Measurements from ENCODE around the gene SPTBN2. TPM values are rescaled to one million over a fixed set of nuclear protein-coding genes. Genes with fewer than 3 reads are reported as not detected.
A peak's percentile ranks its signal among the peaks of the same experiment; 100 is the strongest.

Gene SPTBN2
- total and polyA plus RNA-seq, 3 donors from 2014 or later = 116 to 239 (median 159) TPM

DNA sequence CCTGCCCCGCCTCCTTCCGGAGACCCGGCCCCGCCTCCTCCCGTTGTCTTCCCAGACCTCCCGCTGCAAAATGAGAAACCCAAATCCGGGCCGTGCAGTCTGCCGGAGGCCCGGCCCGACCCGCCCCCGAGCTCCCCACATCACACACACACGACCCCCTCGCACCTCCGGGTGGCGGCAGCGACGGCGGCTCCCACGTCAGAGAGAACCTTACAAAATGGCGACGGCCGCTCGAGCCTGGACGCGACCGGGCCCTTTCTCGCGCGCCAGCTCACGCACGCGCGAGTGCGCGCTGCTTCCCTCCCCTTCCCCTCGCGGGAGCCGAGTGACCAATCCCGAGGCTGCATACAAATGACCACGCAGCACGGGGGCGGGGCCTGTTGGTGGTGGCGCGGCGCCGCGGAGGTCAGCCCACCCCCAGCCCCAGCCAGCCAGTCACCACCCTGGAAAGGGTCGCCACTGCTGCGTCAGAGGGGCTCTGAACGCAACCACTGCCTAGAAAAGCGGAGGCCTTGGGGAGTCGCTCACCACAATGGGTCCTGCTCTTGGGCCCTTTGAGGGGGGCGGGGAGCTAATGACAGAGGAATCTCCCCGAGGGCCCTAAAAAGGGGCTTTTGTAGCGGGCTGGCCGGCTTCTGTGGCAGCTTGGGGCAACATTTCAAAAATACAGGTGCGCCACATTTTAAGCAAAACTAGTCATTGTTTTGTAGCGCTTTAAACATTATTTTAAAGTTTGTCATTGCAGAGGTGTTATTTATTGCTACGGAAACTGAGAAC, 51.2 kb downstream of the SPTBN2 start, which contains the start of gene RBM4B:
Gene RBM4B, minus strand, starts transcription at position 289 of the 777 bp plus-strand sequence. CDS start 808 bp downstream, outside the sequence.
- 0 to 1% methylated on average over 16 to 60 of the region's 61 CpGs for WGBS, 2 donors
- TF ChIP-seq, protein P1, sequence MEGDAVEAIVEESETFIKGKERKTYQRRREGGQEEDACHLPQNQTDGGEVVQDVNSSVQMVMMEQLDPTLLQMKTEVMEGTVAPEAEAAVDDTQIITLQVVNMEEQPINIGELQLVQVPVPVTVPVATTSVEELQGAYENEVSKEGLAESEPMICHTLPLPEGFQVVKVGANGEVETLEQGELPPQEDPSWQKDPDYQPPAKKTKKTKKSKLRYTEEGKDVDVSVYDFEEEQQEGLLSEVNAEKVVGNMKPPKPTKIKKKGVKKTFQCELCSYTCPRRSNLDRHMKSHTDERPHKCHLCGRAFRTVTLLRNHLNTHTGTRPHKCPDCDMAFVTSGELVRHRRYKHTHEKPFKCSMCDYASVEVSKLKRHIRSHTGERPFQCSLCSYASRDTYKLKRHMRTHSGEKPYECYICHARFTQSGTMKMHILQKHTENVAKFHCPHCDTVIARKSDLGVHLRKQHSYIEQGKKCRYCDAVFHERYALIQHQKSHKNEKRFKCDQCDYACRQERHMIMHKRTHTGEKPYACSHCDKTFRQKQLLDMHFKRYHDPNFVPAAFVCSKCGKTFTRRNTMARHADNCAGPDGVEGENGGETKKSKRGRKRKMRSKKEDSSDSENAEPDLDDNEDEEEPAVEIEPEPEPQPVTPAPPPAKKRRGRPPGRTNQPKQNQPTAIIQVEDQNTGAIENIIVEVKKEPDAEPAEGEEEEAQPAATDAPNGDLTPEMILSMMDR (IDR thresholded peaks at IDR 0.05) = no peak
- TF ChIP-seq POLR2A (IDR thresholded peaks at IDR 0.05) = peak; percentile 10
- Histone ChIP-seq H3K4me1 (peaks cover 14% of the 10 kb centered on the region), H3K27ac (peak within 1 kb of the TSS; percentile 89), H3K4me3 (peak within 1 kb of the TSS; percentile 63 to 84), H3K27me3 (no peaks in the 10 kb centered on the region), H3K9me3 (no peaks in the 10 kb centered on the region), H3K36me3 (ENCODE audit: low read depth, missing control alignments) (no peaks in the 10 kb centered on the region)
- intact Hi-C loops (cut with DNase I; ENCODE audit: low total_unique reads) = loop anchor here (5.0 to 10.0 kb wide), 3 partner anchors 40 to 193 kb away; partner anchors contain the start of genes DPP3 and RBM4
- DNase-seq = peak; percentile 98

DNA sequence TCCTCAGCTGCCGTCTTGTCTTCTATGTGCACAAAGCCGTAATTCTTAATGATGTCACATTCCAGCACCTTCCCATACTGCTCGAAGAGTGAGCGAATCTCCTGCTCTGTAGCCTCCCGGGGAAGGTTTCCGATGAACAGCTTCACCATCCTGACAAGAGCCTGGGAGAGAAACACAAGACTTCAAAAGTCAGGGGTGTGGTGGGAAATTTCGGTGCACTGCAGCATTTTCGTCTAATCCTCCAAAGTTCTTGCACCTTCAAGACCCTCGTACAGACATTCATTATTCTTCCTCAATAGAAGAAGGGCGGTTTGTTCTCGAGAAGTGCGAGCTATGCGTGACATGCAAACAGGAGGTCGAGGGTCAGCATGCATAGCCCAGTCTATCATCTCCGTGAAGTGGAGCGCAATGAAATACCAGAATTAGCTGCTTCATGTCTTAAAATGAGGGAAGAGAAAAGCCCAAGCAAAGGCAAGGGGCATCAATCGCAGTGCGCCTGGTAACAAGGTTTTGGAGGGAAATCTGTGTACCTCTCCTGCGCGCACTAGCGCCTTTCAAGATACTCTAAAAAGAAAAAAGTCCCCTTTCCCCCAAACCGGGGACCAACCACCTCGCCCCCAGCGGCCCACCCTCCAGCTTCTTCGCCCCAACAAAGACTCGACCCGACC, 52.0 kb downstream of the SPTBN2 start:
- TF ChIP-seq POLR2A (IDR thresholded peaks at IDR 0.05) = no peak
- TF ChIP-seq, protein P1 (IDR thresholded peaks at IDR 0.05) = no peak
- intact Hi-C loops (cut with DNase I; ENCODE audit: low total_unique reads) = loop anchor here (5.0 to 10.0 kb wide), 3 partner anchors 40 to 192 kb away; partner anchors contain the start of genes DPP3 and RBM4
- no peaks in the 10 kb centered on the region for H3K27me3 ChIP-seq
- 3 to 7% methylated on average over 27 of the region's 27 CpGs for WGBS, 2 donors
- H3K4me3 ChIP-seq = peak overlapping the region; percentile 63 to 84
- H3K9me3 ChIP-seq = no peaks in the 10 kb centered on the region
- H3K4me1 ChIP-seq = peaks cover 14% of the 10 kb centered on the region
- H3K27ac ChIP-seq = peak overlapping the region; percentile 89
- DNase-seq = no peak
- no peaks in the 10 kb centered on the region for H3K36me3 ChIP-seq (ENCODE audit: low read depth, missing control alignments)

DNA sequence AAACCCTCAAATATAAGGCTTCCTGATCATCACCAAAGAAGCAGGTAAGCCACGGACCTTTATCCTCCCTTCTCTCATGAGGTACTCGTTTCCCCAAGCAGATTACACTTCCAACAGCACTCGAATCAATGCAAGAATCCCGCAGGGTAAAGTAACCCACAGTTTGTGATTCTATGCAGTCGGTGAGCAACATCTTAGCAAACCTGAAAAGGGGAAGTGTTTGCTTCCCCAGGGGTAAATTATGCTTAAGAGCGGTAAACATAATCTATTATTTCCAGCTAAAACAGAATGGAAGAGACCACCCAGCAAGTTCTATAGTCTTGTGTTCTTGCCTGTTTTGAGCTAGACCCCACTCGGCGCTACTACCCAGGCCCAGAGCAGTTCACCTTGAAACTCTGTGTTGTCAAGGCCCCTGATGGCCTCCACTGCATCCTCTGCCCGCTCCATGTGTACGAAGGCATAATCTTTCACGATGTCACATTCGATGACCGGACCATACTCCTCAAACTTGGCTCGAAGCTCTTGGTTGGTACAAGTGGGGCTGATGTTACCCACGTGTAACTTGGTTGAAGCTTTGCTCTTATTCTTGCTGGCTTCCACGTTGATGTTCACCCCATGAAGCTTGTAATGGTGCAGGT, 52.6 kb downstream of the SPTBN2 start:
- 56 to 64% methylated on average over 16 of the region's 16 CpGs for WGBS, 2 donors
- Histone ChIP-seq H3K27me3 (no peaks in the 10 kb centered on the region), H3K9me3 (no peaks in the 10 kb centered on the region), H3K4me3 (no peak overlapping the region), H3K4me1 (peaks cover 14% of the 10 kb centered on the region), H3K36me3 (ENCODE audit: low read depth, missing control alignments) (no peaks in the 10 kb centered on the region), H3K27ac (no peak overlapping the region)
- TF ChIP-seq POLR2A (IDR thresholded peaks at IDR 0.05) = no peak
- TF ChIP-seq, protein P1 (IDR thresholded peaks at IDR 0.05) = no peak
- intact Hi-C loops (cut with DNase I; ENCODE audit: low total_unique reads) = loop anchor here (5.0 to 10.0 kb wide), 3 partner anchors 39 to 192 kb away; partner anchors contain the start of genes DPP3 and RBM4
- no peak for DNase-seq

DNA sequence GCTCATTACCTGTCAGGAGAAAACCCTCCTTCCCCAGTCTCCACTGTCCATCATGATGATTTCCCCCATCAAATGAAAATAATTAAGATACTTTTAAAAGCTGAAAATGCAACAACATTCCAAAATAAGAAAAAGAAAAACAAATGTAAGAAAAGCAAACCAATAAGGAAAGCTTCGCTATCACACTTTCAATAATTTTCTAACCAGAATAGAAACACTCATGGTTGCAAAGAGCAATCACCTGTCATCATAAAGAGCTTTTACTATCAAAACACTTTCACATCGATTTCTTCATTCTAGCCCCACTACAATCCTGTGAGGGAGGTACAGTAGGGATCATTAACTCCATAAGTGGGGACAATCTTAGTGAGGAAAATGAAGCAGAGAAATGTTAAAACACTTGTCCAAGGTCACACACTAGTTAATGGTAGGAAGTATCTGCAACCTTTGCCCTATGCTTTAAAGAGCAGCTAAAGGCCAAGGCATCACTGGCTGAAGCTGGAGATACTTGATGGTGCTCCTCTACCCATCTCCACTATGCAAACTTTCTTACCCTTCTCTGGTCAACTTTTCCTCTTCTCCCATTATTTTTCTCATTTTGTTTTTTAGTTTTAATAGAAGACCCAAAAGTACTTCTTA, 53.9 kb downstream of the SPTBN2 start:
- DNase-seq = no peak
- no peaks in the 10 kb centered on the region for H3K27me3 ChIP-seq
- no peaks in the 10 kb centered on the region for H3K9me3 ChIP-seq
- intact Hi-C loops (cut with DNase I; ENCODE audit: low total_unique reads) = loop anchor here (5.0 to 10.0 kb wide), 3 partner anchors 38 to 190 kb away; partner anchors contain the start of genes DPP3 and RBM4
- 72 to 82% methylated on average over 2 of the region's 2 CpGs for WGBS, 2 donors
- no peak for TF ChIP-seq POLR2A (IDR thresholded peaks at IDR 0.05)
- TF ChIP-seq, protein P1 (IDR thresholded peaks at IDR 0.05) = no peak
- no peak overlapping the region for H3K27ac ChIP-seq
- no peak overlapping the region for H3K4me3 ChIP-seq
- H3K36me3 ChIP-seq (ENCODE audit: low read depth, missing control alignments) = no peaks in the 10 kb centered on the region
- H3K4me1 ChIP-seq = peaks cover 14% of the 10 kb centered on the region

Data from testis (tissue), 3 donors.